ENCODE results near the gene SPTLC2.

Gene SPTLC2

DNA sequence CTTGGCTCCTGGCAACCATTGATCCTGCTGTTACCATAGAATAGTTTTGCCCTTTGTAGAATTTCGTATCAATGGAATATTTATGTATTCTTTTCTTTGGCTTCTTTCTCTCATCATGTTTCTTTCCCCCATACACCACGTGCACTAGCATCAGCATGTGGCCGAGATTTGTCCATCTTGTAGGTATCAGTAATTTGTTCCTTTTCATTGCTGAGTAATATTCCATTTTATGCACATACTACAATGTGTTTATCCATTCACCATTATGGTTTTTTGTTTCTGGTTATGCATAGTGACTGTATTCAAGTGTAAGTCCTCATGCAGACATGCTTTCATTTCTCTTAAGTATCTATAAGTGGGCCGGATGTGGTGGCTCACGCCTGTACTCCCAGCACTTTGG, 113.3 kb downstream of the SPTLC2 start:
- DNase-seq (ENCODE audit: low read depth in 3 of 3) = no peak

DNA sequence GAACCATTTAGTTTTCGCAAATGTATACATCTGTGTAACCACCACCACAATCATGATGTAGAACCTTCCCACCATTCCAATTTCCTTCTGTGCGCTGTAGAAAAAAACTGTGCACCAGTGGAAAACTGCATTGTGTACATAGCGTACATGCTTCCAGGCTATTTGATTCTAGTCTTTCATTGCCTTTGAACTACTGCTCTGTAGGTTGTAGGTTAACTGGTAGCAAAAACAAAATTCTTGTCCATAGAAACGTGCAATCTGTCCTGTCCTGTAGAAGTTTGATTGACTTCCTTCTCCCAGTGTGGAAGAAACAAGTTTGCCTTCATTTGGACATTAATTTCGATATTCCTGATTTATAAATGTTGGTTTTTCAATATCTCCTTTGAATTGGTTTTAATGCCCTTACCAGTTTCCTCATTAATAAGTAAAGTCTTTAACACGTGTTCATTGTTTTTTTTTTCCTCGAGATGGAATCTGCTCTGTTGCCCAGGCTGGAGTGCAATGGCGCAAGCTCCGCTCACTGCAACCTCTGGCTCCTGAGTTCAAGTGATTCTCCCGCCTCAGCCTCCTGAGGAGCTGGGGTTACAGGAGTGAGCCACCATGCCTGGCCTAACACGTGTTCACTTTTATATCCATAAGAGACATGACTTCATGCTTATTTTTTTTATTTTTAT, 114.2 kb downstream of the SPTLC2 start:
- DNase-seq (ENCODE audit: low read depth in 3 of 3) = no peak

DNA sequence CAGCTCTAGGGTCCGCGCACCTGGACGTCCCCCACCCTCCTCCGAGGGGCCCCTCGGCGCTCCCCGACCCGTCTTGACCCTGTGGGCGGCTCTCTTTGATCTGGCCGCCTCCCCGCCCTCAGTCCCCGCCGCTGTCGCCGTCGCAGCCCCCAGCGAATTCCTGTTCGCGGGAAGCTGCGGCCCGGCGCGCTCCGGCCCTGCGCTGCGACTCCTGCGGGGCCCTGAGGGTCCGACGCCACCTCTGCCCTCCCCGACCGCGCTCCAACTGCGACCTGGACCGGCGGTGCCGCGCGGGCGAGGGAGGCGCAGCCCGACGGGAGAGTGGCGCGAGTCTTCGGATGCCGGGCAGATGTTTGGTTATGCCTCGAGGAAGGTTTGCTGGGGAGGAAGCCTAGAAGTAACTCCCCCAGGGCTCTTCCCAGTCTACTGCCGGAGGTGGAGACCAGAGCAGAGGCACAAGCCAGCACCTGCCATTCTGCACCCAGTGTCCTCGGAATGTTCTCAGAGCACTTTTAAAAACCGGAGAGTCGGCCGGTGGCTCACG, 117.4 kb downstream of the SPTLC2 start:
- no peak for DNase-seq (ENCODE audit: low read depth in 3 of 3)

DNA sequence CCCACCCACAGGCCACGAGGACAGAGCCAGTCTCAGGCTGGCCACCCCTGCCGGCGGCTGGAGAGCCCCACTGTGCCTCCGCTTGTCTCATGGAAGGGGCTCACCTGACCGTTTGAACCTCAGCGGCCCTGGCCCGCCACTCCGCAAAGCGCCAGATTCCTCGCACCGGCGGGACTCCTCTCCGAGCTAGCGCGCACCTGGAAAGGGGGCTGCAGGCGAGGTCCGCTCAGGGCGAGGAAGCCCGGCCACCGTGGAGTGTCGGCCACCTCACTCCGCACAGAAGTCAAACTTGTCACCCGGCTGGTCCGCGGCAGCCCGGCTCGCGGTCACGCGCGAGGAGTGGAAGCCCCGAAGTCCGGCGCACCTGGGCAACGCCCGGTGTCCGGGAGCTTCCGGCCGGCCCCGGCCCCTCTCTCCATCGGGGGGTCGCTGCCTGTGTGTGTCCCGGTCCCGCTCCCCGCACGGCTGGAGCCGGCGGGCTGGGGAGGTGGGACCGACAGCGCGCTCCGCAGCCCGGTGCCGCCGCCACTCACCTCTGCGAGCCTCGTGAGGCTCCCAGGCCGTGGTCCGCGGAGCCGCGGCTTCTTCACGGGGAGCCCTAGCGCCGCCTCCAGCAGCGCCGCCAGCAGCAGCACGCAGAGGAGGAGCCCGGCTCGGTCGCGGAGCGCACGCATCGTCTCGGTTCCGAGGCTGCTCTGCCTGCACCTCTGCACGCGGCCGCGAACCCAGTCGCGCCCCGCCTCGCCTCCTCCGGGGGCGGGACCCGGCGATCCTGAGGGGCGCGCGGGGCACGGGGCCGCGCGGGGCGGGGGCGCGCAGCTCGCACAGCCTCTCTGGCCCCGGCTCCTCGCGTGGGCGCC, 118.1 kb downstream of the SPTLC2 start, which contains the start of gene ISM2:
ISM2 (minus strand) TSS at position 697 of the 860 bp plus-strand sequence; CDS start at position 674, 23 bp downstream.
- peak; percentile 8 to 52 (median 31) for DNase-seq (ENCODE audit: low read depth in 3 of 3)

DNA sequence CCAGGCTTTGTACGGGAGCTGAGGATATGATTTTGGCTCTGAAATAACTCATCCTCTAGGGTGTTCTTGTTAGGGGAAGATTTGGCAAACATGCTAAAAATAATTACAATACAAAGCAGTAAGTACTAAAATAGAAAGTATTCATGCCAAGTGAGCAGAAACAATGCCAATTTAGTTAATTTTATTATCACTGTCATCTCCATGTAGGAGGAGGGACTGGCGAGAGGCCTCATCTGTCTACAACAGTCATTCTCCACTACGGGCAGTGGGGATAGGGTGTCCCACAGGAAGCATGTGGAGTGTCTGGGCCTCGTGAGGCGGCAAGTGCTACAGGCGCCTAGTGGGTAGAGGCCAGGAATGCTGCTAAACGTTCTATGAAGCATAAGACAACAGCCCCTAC, 121.1 kb downstream of the SPTLC2 start:
- no peak for DNase-seq (ENCODE audit: low read depth in 3 of 3)

DNA sequence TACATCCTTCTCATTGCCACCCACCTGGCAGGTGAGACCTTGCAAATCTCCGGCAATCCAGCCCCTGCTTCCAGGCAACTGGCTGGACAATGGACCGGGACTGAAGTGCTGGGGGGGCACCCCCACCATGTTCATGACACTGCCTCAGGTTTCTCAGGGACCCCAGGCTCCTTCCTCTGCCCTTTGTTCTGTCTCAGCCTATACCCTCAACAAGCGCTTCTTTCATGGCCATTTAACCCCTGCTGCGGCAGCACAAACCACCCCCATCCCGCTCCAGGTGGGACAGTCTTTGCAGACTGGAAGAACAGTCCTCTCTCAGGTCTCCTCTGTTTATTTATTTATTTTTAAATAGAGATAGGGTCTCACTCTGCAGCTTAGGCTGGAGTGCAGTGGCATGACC, 125.4 kb downstream of the SPTLC2 start:
- DNase-seq (ENCODE audit: low read depth in 3 of 3) = no peak

DNA sequence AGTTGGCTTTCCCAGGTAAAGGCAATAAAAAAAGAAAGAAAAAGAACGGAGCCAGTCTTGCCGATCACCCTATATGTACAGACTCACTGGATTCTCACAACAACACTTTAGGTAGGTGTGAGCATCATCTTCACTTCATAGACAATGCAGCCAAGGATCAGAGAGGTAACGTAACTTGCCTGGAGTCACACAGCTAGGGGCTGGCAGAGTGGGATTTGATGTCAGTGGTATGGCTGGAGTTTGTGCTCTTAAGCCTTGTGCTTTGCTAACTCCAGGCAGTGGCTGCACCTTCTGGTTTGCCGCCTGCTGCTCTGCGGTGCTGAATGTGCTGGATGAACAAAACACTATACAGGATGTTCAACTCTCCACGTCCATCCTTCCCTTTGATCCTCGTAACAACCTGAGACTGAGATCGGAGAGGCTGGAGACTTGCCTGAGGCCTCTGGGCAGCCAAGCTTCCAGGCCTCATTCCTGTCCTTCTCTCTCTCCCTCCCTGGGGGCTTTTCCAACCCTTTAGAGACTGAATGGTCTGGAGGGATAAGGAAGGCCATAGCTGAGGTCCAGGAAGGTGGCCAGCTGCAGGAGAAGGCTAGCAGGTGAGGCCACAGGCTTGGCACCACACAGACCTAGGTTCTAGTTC, 126.0 kb downstream of the SPTLC2 start:
- no peak for DNase-seq (ENCODE audit: low read depth in 3 of 3)

DNA sequence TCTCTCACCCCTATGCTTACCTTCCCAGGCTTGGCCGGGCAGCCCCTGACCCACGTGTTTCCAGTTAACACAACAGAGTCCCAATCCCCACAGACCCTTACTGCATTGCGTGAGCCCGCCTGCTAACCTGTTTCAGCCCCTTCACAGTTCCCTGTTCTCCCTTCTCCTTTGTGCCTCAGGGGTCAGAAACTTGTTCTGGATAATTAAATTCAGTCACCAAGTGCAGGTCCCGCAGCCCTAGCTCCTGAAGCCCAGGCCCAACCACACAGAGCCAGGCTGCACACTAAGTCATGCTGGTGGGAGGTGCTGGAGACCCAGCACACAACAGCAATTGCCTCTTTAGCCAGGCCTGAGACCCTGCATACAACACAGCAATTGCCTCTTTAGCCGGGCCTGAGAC, 127.4 kb downstream of the SPTLC2 start:
- no peak for DNase-seq (ENCODE audit: low read depth in 3 of 3)

DNA sequence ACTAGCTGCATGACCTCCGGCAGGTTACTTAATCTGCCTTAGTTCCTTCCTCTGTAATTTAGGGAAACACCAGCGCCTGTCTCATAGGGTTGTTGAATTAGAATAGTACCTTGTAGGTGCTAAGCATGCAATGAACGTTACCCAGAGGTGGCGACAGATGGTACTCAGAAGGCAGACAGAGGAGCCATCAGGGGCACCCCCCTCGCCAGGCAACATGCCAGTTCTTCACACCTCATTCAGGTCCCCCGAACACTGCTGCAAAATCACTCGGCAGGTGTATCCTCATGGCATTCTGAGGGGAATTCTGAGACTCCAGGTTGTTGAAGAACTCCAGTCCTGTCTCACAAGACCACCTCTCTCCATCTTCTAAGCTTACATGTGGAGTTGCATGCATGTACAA, 127.9 kb downstream of the SPTLC2 start:
- no peak for DNase-seq (ENCODE audit: low read depth in 3 of 3)

DNA sequence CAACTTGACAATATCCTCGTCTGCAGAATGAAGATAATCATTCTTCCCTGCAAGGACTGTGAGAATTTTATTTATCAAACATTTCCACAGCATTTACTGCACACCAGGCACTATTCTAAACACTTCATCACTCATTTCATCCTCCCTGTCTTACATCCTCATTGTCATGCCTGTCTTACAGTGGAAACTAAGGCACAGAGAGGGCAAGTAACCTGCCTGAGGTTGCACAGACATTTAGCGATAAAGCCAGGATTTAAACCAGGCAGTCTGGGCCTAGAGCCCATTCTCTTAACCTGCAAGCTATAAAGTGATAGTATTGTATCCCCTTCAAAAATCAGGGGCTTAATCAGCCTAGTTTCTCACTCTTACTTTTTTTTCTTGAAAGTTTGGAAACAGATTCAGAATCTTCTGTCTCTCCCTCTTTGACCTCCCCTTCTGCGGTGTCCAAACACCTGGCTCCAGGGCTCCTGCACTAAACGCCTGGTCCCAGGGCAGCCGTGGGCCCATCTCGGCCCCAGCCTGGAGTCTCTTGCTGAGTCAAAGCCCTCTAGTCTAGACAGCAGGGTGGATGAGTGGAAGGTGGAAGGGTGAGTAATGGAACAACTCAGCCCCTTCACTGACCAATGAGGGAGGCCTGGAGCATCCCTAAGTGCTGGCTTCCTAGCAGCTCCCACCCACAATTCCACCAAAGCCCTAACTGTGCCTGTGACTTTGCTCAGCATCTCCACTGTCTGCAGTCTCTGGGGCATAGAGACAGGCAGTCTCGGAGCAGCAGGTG, 130.3 kb downstream of the SPTLC2 start:
- DNase-seq (ENCODE audit: low read depth in 3 of 3) = no peak

DNA sequence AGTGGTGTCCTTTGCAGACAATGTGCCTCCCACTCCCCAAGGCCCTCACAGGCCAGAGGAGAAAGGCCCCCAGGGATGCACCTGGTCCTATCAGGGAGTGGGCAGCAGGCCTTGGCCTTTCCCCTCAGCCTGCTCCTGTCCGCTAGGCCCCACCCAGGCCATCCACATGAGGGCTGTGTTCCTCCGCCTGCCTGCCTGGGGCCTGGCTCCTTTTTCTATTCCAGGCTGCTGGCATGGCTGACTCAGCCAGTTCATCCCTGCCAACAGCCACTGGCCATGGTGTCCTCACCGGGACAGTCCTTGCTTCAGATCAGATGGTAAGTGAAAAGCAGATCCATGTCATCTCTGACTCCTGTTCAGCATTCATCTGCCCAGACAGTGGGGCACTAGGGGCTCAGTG, 131.2 kb downstream of the SPTLC2 start:
- DNase-seq (ENCODE audit: low read depth in 3 of 3) = no peak

DNA sequence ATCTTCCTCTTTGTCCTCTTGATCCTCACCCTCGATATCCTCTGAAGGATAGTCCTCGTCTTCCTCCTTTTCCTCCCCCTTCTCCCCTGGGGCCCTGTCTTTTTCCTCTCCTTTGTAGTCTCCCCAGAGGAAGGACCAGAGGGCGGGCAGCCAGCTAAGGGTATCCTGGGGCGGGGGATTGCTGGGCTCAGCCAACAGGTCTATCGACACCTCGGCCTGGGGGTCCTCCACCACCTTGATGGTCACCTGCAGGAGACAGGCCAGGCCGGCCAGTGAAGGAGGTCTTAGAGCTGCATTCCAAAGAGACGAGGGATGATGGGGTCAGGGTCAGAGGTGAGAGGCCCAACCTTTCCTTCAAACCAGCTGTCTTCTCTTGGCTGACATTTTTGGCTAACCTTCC, 134.0 kb downstream of the SPTLC2 start:
- DNase-seq (ENCODE audit: low read depth in 3 of 3) = no peak

DNA sequence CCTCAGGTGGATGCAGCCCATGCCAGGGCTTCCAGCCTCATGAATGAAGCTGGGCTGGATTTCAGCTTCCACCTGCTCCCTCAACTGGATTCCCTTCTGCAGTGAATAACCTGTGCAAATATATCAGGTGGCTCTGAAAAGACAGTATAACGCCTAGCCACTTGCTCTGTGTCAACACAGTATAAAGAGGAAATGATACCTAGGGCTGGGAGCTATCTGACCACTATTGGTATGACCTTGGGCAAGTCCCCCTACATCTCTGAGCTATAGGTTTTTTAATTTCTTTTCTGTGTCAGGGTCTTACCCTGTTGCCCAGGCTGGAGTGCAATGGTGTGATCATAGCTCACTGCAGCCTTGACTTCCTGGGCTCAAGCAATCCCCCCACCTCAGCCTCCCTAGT, 137.6 kb downstream of the SPTLC2 start:
- DNase-seq (ENCODE audit: low read depth in 3 of 3) = no peak

DNA sequence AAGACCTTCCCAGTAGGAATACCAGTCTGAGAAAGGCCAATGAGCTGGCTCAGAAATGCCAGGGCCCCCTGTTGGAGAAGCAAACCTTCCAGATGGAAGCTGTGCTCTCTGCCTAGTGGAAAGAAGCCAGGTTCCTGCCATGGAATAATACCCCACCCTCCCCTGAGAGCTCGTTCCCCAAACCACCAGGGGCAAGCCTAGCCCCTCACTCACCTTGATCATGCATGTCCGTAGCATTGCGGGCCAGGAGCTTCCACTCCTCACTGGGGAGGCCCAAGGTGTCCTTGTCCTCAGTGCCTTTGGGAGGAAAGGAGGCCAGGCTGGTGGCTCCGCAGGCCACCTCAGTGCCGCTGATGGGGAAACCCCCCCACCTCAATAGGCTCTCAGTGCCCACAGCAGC, 138.4 kb downstream of the SPTLC2 start:
- DNase-seq (ENCODE audit: low read depth in 3 of 3) = no peak

DNA sequence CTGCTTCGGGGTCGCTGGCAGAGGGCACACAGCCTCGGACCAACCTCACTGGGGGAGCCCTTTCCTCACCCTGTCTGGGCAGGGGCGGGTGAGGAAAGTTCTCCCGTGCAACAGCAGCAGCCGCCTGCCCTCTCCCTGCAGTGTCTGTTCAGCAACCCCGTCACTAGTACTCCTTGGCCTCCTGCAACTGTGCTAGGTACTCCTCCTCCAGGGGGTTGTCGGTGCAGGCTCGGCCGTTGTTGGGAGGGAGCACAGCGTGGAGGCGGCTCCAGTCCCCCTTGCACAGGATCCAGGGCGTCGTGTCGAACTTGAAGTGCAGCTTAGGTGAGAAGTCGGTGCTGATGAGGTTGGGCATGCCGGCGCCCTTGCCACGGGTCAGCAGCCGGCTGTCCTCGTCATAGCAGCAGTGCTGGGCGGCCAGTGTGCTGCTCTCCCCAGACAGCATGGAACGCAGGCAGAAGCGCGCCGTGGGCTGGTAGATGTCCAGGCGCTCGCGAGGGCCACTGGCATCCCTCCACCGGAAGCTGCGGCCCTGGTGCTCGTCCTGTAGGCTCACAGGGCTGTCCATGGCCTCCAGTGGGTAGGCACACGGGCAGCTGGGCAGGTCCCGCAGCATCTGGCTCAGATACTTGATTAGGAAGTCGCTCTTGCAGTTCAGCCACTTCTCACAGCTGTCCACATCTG, 140.9 kb downstream of the SPTLC2 start:
- DNase-seq (ENCODE audit: low read depth in 3 of 3) = no peak

DNA sequence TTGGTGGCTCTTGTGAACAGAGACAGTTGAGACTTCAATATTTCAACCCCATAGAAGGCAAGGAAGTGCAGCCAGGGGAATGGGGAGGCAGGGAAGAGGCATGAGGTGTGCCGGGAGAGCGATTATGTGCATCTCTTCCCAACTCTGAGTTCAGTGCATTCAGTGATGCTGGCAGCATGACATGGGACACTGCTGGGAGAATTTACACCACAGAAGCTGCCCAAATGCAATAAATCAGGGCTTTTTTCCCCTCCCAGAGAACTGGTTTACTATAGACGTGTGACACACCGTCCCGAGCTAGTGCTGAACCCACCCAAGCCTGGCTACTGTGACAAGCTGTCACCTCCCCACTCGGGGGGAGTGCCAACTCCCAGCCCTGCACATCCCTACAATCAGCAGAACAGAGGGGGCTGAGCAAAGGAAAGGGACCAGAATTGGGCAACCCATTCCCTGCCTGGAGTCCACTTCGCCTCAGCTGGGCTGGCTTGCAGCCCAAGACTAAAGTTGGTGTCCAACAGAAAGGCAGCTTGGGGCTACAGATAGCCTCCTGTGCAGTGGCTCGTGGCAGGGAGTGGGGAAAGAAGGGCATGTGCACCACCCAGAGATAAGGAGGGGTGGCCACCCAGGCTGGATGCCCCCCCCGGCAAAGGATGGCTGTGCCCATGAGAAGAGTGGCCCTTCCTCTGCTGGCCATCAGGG, 141.8 kb downstream of the SPTLC2 start:
- DNase-seq (ENCODE audit: low read depth in 3 of 3) = no peak

DNA sequence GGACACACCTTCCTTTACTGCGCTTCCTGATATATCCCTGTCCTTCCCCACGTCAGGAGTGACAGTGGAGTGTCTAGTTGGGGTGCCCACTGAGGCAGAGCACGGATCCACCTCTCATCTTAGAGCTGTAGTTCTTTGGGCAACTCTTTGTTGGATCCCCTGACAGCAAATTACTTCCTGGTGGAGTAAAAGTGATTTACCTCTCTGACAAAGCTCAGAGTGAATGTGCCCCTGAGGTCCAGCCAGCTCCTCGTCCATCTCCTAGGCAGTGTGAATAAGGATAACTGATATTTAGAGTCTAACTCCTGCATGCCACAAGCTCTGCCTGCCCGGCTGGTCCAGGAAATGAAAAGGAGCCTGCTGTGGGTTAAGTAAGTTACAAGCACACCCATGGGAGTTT, 142.5 kb downstream of the SPTLC2 start:
- DNase-seq (ENCODE audit: low read depth in 3 of 3) = no peak

DNA sequence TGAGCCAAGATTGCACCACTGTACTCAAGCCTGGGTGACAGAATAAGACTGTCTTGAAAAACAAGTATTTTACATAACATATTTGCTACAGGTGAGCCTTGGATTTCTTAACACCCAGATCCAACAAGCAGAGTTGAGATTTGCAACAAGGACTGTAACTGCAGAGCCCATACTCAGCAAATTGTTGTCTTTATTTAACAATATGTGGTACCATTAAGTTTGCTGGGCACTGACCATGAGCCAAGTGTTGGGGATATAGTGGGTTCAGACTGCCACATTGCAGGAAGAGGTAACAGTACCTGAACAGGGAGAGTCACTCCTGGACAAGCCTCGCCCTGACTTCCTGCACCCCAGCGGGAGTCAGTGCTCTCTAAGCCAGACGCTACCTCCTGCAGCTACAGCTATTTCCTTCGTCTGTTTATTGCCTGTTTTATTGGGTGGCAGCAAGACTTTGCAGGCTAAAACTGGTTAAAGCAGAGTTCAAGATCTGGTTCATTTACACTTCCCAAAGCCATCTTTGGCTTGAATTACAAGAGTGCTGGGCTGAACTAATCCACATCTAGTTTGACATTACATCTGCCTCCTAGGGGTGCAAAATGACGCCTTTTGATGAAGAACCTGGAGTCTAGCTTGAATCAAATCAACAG, 146.1 kb downstream of the SPTLC2 start:
- DNase-seq (ENCODE audit: low read depth in 3 of 3) = no peak

DNA sequence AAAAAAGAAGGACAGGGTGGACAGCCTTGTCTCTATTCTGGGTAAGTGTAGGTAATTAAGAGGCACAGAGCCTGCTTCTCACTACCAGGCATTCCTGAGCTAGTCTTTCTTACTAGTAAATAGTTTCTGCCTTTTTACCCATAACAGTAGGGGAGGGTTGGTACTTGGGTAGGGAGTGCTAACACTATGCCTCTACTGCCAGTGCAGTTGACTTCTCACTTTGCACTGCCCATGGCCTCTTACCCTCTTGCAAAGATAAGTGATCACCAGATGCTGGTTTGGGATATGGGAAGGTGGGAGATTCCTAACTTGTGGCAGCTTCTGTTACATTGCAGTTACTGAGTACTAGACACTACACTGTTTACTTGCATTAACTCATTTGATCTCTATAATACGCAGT, 146.9 kb downstream of the SPTLC2 start:
- no peak for DNase-seq (ENCODE audit: low read depth in 3 of 3)

DNA sequence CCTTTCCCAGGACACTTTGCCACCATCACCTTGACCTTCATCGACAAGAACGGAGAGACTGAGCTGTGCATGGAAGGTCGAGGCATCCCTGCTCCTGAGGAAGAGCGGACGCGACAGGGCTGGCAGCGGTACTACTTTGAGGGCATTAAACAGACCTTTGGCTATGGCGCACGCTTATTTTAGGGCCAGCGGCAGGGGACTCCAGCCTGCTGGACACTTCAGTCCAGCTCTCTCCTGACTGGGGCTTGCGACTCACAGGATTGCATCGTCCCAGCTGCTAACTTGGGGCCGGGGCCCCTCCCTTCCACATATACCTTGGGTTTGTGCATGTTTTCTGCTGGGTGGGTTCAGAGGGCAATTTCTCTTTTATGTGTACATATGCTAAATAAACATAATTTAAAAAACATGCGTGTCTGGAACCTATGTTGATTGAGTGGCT, 147.4 kb downstream of the SPTLC2 start:
- DNase-seq (ENCODE audit: low read depth in 3 of 3) = no peak

All from stimulated activated CD4-positive, alpha-beta T cell treated with anti-CD3 and anti-CD28 coated beads, TNF-alpha, amount 100 ng/mL, for 24 hours (primary cell).